Type B pancreatic cell (in vitro differentiated cells): ENCODE data around the gene GOLGA7B. TPM values are rescaled to one million over a fixed set of nuclear protein-coding genes. Genes with fewer than 3 reads are reported as not detected.

Experiments used
- DNase-seq: peaks from one replicate; pipeline ENCODE4 v3.0.0; 2021; ENCODE audit warnings: mixed read lengths; ENCODE audit not compliant: unreplicated experiment; ENCODE audit errors: extremely low spot score
- H3K27ac Mint-ChIP-seq: 2 replicates; pipeline ENCODE4 v1.8.0; 2021; ENCODE audit warnings: mild to moderate bottlenecking, mixed read lengths
- H3K27me3 Mint-ChIP-seq: 2 replicates; pipeline ENCODE4 v1.8.0; 2021; ENCODE audit warnings: mixed read lengths
- H3K36me3 Mint-ChIP-seq: 2 replicates; pipeline ENCODE4 v1.8.0; 2021; ENCODE audit warnings: mixed read lengths
- H3K4me1 Mint-ChIP-seq: one replicate; pipeline ENCODE4 v1.8.0; 2021; ENCODE audit warnings: mixed read lengths; ENCODE audit not compliant: unreplicated experiment
- H3K4me3 Mint-ChIP-seq: 2 replicates; pipeline ENCODE4 v1.8.0; 2021; ENCODE audit warnings: mild to moderate bottlenecking, mixed read lengths
- H3K9me3 Mint-ChIP-seq: 2 replicates; pipeline ENCODE4 v1.8.0; 2021; ENCODE audit warnings: mixed read lengths
- total RNA-seq: library from RNA; stranded (reverse); gene quantifications from 2 replicates; pipeline ENCODE4 v1.2.1, GENCODE V29; 2021; ENCODE audit warnings: low replicate concordance
- TF ChIP-seq, protein P1 (sequence below): fragments of 200-600 bp; sonication (generic); conservative IDR thresholded peaks from 2 replicates; pipeline ENCODE4 v1.5.0; 2021; ENCODE audit warnings: antibody characterized with exemption, mild to moderate bottlenecking

GOLGA7B gene
- total RNA-seq, 1 donor from 2014 or later = 0.41 TPM

DNA sequence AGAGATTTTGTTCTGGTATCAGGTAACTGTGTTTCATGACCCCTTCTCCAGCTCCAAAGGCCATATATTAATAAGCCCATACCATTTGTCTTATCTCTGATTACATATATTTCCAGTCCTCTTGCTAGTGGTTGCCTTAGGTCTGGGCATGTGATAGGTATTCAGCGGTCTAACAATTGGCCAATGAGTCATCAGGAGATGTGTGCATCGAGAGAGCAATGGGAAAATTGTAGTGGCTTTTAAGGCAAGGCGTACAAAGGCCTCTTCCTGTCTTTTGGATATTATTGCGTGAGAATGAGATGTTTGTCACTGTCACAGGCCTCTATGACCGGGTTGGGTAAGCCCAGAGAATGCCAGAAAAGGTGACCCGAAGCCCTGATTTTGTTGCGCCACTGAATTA, 39.2 kb upstream of the GOLGA7B start:
- Mint-ChIP-seq H3K4me3 (no peak overlapping the region), H3K36me3 (no peaks in the 10 kb centered on the region), H3K27me3 (peaks cover 8% of the 10 kb centered on the region), H3K4me1 (no peaks in the 10 kb centered on the region), H3K9me3 (no peaks in the 10 kb centered on the region), H3K27ac (no peak overlapping the region)
- DNase-seq = no peak
- TF ChIP-seq, protein P1, sequence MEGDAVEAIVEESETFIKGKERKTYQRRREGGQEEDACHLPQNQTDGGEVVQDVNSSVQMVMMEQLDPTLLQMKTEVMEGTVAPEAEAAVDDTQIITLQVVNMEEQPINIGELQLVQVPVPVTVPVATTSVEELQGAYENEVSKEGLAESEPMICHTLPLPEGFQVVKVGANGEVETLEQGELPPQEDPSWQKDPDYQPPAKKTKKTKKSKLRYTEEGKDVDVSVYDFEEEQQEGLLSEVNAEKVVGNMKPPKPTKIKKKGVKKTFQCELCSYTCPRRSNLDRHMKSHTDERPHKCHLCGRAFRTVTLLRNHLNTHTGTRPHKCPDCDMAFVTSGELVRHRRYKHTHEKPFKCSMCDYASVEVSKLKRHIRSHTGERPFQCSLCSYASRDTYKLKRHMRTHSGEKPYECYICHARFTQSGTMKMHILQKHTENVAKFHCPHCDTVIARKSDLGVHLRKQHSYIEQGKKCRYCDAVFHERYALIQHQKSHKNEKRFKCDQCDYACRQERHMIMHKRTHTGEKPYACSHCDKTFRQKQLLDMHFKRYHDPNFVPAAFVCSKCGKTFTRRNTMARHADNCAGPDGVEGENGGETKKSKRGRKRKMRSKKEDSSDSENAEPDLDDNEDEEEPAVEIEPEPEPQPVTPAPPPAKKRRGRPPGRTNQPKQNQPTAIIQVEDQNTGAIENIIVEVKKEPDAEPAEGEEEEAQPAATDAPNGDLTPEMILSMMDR = no peak

DNA sequence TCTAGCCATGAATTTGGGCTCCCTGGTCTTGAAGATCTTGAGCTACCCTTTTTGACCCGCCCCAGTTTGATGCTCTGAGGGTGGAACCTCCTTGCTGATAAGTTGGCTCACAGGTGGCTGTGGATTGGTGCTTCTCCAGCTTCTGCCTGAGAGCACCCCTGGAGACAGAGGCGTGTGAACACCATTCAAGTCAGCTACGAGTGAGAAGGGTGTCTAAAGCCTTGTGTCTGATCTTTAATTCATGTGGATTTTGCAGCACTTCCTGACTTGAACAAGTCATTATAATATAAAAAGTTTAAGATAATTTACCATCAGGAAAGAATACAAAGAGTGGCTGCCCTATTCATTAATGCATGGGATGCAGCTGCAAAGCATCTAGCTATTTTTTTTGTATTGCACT, 37.7 kb upstream of the GOLGA7B start:
- Mint-ChIP-seq H3K27me3 (peaks cover 5% of the 10 kb centered on the region), H3K27ac (no peak overlapping the region), H3K4me3 (no peak overlapping the region), H3K9me3 (no peaks in the 10 kb centered on the region), H3K4me1 (no peaks in the 10 kb centered on the region), H3K36me3 (no peaks in the 10 kb centered on the region)
- DNase-seq = no peak
- TF ChIP-seq, protein P1 = no peak

DNA sequence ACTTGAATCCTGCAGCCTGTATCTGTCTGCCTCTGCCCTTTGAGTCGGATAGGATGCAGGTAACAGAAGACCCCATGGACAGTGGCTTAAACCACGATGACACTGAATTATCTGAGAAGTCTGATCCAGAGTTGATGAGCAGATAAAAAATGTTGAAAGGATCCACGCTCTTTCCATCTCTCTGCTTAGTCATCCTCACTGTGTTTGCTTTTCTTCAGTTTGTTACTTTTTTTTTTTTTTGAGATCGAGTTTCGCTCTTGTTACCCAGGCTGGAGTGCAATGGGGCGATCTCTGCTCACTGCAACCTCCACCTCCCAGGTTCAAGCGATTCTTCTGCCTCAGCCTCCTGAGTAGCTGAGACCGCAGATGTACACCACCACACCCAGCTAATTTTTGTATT, 36.9 kb upstream of the GOLGA7B start:
- no peak overlapping the region for H3K27ac Mint-ChIP-seq
- no peak overlapping the region for H3K4me3 Mint-ChIP-seq
- peaks cover 9% of the 10 kb centered on the region for H3K27me3 Mint-ChIP-seq
- H3K36me3 Mint-ChIP-seq = no peaks in the 10 kb centered on the region
- TF ChIP-seq, protein P1 = no peak
- DNase-seq = no peak
- no peaks in the 10 kb centered on the region for H3K9me3 Mint-ChIP-seq
- H3K4me1 Mint-ChIP-seq = no peaks in the 10 kb centered on the region

DNA sequence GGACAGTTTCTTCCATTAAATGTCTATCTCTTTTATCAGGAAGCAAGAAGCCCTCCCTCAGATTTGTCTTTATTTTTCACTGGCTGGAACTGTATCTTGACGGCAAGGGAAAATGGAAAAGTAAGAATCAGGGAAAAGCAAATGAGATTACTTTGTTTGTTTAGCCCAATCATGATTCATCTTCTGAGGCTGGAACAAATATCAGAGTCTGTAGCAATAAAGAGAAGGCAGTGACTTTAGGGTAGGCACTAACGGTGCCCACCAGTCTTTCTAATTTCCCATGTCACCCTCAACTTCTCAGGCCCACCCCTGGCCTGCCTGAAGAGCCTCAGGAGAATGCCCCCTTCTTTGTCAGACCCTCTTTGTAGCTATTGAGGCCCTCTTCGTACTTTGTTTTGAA, 36.3 kb upstream of the GOLGA7B start:
- DNase-seq = no peak
- TF ChIP-seq, protein P1 = no peak
- peaks cover 9% of the 10 kb centered on the region for H3K27me3 Mint-ChIP-seq
- no peaks in the 10 kb centered on the region for H3K4me1 Mint-ChIP-seq
- no peak overlapping the region for H3K27ac Mint-ChIP-seq
- H3K4me3 Mint-ChIP-seq = no peak overlapping the region
- H3K36me3 Mint-ChIP-seq = no peaks in the 10 kb centered on the region
- H3K9me3 Mint-ChIP-seq = no peaks in the 10 kb centered on the region

DNA sequence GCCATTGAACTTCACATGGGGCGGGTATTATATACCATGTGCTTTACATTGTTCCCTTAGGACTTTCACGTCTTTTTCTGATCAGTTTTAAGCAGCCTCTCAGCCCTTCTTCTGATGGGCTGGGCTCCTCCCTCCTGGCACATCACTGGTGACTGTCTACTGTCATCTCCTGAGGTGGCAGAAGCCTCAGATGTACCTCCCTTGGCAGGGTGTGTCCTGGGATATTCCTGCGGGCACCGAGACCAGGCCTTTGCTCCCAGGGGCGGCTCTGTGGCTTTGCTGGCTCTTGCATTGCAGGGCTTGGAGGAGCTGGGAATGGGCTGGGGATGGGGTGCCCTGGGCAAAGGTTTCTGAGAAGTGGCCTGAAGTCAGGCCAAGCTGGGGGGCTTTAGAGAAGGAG, 34.6 kb upstream of the GOLGA7B start:
- Mint-ChIP-seq H3K27me3 (peaks cover 14% of the 10 kb centered on the region), H3K36me3 (no peaks in the 10 kb centered on the region), H3K27ac (no peak overlapping the region), H3K9me3 (no peaks in the 10 kb centered on the region), H3K4me1 (no peaks in the 10 kb centered on the region), H3K4me3 (no peak overlapping the region)
- DNase-seq = no peak
- TF ChIP-seq, protein P1 = no peak

DNA sequence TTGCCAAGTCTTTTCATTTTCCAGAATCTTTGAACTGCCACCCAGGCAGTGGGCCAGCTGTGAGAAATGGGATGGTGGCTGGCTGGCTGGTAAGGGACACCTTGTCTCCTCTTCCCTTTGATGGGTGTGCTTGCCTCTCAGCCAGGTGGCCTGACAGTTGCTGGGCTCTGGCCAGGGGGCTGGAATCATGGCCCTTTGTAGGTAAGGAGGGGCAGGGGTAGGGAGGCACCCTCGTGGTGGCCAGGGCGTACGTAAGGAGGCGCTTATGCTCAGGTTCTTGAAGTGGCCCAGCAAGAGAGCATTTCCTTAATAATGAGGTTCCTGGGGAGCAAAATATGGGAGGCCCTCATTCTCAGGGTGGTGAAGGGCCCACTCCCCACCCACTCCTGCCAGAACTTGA, 33.0 kb upstream of the GOLGA7B start:
- no peaks in the 10 kb centered on the region for H3K4me1 Mint-ChIP-seq
- TF ChIP-seq, protein P1 = no peak
- DNase-seq = no peak
- no peak overlapping the region for H3K27ac Mint-ChIP-seq
- no peaks in the 10 kb centered on the region for H3K36me3 Mint-ChIP-seq
- H3K27me3 Mint-ChIP-seq = peaks cover 18% of the 10 kb centered on the region
- H3K4me3 Mint-ChIP-seq = no peak overlapping the region
- H3K9me3 Mint-ChIP-seq = no peaks in the 10 kb centered on the region
